C4-2B (cell line): Measurements from ENCODE around the gene SLFN12.

Source experiments
- H3K27ac ChIP-seq: fragments of 450-650 bp; 2 replicates; pipeline ENCODE4 v1.5.1; 2017
- ZFX ChIP-seq: fragments of 450-650 bp; IDR thresholded peaks from 2 replicates; pipeline ENCODE4 v1.6.1; 2017
- TF ChIP-seq, protein P1 (sequence below): fragments of 450-650 bp; conservative IDR thresholded peaks from 2 replicates; pipeline ENCODE4 v1.5.1; 2017; ENCODE audit warnings: mild to moderate bottlenecking

Gene SLFN12

DNA sequence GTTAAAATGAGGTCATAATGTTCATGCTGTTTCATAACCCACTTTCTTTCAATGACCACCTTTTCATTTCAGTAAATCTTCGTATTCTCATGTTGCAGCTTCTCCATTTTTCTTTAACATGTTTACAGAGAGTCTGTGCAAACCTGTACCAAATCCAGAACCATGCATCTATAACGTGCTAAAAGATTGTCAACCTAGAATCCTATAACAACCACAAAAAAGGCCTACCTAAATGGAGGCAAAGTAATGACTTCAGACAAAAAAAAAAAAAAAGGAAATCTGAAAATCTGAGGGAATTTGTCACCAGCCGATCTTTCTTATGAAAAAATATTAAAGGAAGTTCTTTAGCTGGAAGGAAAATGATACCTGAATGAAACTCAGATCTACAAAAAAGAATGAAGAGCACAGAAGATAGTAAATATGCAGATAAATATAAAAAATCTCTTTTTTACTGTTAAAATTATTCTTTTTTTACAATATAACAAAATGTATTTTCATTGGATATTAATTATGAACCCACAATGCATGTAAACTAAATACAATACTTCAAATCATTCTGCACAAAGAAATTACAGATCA is 57.4 kb downstream of the SLFN12 start:
- TF ChIP-seq ZFX, result no peak
- TF ChIP-seq, protein P1, sequence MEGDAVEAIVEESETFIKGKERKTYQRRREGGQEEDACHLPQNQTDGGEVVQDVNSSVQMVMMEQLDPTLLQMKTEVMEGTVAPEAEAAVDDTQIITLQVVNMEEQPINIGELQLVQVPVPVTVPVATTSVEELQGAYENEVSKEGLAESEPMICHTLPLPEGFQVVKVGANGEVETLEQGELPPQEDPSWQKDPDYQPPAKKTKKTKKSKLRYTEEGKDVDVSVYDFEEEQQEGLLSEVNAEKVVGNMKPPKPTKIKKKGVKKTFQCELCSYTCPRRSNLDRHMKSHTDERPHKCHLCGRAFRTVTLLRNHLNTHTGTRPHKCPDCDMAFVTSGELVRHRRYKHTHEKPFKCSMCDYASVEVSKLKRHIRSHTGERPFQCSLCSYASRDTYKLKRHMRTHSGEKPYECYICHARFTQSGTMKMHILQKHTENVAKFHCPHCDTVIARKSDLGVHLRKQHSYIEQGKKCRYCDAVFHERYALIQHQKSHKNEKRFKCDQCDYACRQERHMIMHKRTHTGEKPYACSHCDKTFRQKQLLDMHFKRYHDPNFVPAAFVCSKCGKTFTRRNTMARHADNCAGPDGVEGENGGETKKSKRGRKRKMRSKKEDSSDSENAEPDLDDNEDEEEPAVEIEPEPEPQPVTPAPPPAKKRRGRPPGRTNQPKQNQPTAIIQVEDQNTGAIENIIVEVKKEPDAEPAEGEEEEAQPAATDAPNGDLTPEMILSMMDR, result no peak
- H3K27ac ChIP-seq, result no peak overlapping the region

DNA sequence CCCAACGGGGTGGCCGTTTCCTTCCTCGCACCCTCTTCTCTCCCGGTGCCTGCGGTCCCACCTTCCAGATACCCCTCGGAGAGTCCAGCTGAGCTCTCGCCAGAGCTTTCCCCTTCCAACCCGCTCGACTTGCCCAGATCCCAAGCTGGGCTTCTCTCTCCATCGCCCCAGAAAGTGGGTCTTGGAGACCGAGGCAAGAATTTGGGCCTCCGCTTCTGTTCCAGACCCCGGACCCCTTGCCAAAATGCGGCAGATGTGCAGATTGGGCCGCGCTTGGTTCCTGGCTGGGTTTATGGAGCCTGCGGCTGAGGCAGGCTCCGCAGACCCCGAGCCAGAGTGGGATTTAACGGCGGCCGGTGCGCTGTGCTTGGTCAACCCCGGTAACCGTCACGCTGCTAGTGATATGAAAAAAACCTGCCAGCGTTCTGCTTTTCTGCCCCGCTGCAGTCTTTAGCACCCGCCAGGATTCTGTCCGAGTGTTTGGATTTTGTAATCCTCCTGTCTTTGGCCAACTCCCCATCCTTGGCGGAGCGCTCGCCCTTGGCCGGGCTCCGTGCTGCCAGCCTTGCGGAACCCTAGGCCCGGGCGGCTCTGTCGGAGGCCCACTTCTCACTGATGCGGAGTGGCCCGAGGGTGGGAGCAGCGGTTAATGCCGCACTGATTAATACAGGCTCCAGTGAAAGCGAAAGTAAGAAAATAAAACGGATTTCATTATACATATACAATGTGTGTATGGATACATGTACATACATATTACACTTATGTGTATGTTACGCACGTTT is 58.1 kb downstream of the SLFN12 start:
- no peak overlapping the region for H3K27ac ChIP-seq
- TF ChIP-seq ZFX, result no peak
- TF ChIP-seq, protein P1, result no peak

DNA sequence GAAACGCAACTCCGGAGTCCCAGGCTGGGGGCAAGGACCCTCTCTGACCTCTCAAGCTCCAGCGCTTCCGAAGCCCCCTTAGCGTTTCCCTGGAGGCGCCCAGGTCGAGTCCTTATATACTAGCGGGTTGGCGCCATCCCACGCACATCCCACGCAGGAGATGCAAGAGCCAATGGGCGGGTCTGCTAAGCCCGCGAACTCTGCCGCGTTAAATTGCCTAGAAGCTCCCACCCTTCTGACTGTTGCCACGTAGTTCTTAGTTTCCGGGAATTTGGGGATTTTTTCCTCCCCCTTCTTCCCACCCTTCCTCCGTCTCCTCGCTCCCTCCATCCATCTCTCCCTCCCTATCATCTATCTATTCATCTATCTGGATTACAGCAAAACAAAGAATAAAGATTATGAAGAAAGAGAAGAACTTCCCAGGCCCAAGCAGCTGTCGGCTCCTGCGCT is 58.7 kb downstream of the SLFN12 start, which contains the start of gene SLFN11:
SLFN11 (minus strand) TSS at position 88 of the 450 bp plus-strand sequence. CDS start 9,814 bp downstream, outside the sequence.
- H3K27ac ChIP-seq, result no peak within 1 kb of the TSS
- TF ChIP-seq, protein P1, result no peak
- no peak for TF ChIP-seq ZFX

DNA sequence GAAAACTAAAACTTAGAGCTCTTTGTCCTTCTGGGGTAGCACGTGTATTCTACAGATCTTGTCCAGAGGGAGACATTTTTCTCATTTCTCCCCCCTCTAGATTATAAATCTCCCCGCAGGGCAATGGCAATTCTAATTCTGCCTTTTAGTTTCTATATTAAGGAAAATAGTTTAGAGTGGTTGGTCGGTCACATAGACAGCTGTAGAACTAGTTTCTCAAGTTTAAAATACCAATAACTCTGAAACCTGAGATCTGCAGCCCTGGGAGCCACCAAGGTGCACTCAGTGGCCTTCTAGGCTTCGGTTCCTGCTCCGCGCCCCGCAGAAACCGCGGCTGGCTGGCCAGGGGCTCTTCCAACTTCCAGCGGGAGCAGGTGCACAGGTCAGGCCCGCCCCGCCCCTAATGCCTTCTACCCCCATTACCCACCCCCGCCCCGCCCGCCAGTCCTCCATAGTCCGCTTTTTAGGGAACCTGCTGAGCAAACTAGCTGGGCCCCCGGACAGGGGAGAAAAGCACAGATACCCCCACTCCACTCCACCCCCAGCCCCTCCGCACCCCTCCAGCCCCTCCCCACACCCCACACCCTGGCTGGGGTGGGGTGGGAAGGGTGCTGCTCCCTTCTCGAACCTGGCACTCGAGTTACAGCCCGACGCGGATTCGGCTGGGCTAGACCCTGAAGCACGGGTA is 59.3 kb downstream of the SLFN12 start:
- TF ChIP-seq, protein P1, result no peak
- no peak for TF ChIP-seq ZFX
- no peak overlapping the region for H3K27ac ChIP-seq

DNA sequence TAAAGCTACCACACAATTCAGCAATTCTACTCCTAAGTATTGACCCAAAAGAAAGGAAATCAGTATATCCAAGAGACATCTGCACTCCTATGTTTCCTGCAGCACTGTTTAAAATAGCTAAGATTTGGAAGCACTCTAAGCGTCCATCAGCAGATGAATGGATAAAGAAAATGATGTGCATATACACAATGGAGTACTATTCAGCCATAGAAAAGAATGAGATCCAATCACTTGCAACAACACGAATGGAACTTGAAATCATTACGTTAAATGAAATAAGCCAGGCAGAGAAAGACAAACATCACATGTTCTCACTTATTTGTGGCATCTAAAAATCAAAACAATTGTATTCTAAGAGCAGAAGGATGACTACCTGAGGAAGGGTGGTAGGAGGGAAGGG is 60.4 kb downstream of the SLFN12 start:
- TF ChIP-seq, protein P1, result no peak
- TF ChIP-seq ZFX, result no peak

DNA sequence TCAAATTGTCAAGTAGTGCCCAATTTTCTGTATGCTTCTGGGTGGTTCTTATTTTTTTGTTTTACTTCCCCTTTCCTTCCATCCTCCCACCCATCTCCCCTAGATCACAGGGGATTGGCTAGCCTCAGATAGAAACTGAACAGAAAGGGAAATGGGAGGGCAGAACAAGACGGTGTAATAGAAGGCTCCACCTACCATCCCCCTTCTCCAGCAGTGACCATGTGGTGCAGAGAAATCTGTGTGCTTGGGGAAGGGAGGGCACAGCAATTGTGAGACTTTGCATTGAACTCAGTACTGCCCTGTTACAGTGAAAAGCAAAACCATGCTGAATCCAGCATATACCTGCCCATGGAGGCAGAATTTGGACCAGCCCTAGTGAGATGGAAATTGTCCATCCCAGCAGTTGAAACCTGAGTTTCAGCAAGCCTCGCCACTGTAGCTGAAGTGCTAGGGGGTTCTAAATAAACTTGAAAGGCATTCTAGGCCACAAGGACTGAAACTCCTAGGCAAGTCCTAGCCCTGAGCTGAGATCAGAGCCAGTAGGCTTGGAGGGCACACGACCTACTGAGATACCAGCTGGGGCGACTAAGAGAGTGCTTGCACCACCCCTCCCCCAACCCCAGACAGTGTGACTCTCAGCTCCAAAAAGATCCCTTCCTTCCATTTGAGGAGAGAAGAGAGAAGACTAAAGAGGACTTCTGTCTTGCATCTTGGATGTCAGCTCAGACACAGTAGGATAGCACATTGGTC is 64.0 kb downstream of the SLFN12 start:
- H3K27ac ChIP-seq, result no peak overlapping the region
- TF ChIP-seq ZFX, result no peak
- TF ChIP-seq, protein P1, result no peak

More for the DNA sequence above, 60.4 kb downstream of the SLFN12 start:
- no peak overlapping the region for H3K27ac ChIP-seq
